Measurements from ENCODE around the gene CYP27C1. TPM values are rescaled to one million over a fixed set of nuclear protein-coding genes. Genes with fewer than 3 reads are reported as not detected.
"Not testable (repeated sequence)": the region's sequence is repeated elsewhere in the genome, so short reads cannot be mapped to it uniquely, and the experiment has no call there.

CYP27C1 gene
- total and polyA plus RNA-seq, 2 donors (not counting 1 experiment from before 2014, with no cell fraction given): 0.07 TPM; not detected in 1

- no peak overlapping the region for H3K9ac ChIP-seq (ENCODE audit: insufficient read depth, low read length)
- no peaks in the 10 kb centered on the region for H4K20me1 ChIP-seq (ENCODE audit: control insufficient read depth, extremely low read depth, insufficient read depth, low read length)
- no peaks in the 10 kb centered on the region for H3K9me3 ChIP-seq (ENCODE audit: control insufficient read depth, insufficient read depth, low read depth, low read length)
- no peaks in the 10 kb centered on the region for H3K36me3 ChIP-seq (ENCODE audit: control insufficient read depth, insufficient read depth, low read length)
- H3K79me2 ChIP-seq (ENCODE audit: control insufficient read depth, insufficient read depth, low read length): no peaks in the 10 kb centered on the region
- no peak overlapping the region for H3K4me2 ChIP-seq (ENCODE audit: extremely low read depth, insufficient read depth, low read length)
- TF ChIP-seq CTCF (conservative IDR thresholded peaks at IDR 0.05 in 1 of 2, IDR thresholded peaks at IDR 0.05 in 1 of 2; ENCODE audit: low read depth in 1 of 2, low read length in 2 of 2) (no peak), EZH2 (IDR thresholded peaks at IDR 0.05; ENCODE audit: low read length, missing control alignments) (no peak)
- no peak overlapping the region for H3K4me3 ChIP-seq (replicated peaks in 1 of 4; ENCODE audit: control extremely low read depth in 1 of 4, insufficient read depth in 1 of 4, low read depth in 3 of 4, low read length in 4 of 4)
- no peaks in the 10 kb centered on the region for H3K27me3 ChIP-seq (ENCODE audit: control insufficient read depth, insufficient read depth, low read length)
- no peaks in the 10 kb centered on the region for H3K4me1 ChIP-seq (ENCODE audit: control insufficient read depth, extremely low read depth, insufficient read depth, low read length)
- no peak for DNase-seq (ENCODE audit: low read depth in 2 of 2)
- H2AFZ ChIP-seq (ENCODE audit: low read length): no peak overlapping the region
- no peak overlapping the region for H3K27ac ChIP-seq (ENCODE audit: insufficient read depth, low read length)
These were observed 19.3 kb upstream of the CYP27C1 start for GRCh38 chr2:127239395-127239794.

- not testable (repeated sequence) for H3K36me3 ChIP-seq (ENCODE audit: control insufficient read depth, insufficient read depth, low read length); H2AFZ ChIP-seq (ENCODE audit: low read length); H3K4me2 ChIP-seq (ENCODE audit: extremely low read depth, insufficient read depth, low read length); H3K27ac ChIP-seq (ENCODE audit: insufficient read depth, low read length); H3K79me2 ChIP-seq (ENCODE audit: control insufficient read depth, insufficient read depth, low read length); DNase-seq (ENCODE audit: low read depth in 2 of 2); H3K4me1 ChIP-seq (ENCODE audit: control insufficient read depth, extremely low read depth, insufficient read depth, low read length); H3K27me3 ChIP-seq (ENCODE audit: control insufficient read depth, insufficient read depth, low read length); H3K9me3 ChIP-seq (ENCODE audit: control insufficient read depth, insufficient read depth, low read depth, low read length); H4K20me1 ChIP-seq (ENCODE audit: control insufficient read depth, extremely low read depth, insufficient read depth, low read length); H3K9ac ChIP-seq (ENCODE audit: insufficient read depth, low read length); H3K4me3 ChIP-seq (replicated peaks in 1 of 4; ENCODE audit: control extremely low read depth in 1 of 4, insufficient read depth in 1 of 4, low read depth in 3 of 4, low read length in 4 of 4)
These were observed 17.7 kb upstream of the CYP27C1 start for GRCh38 chr2:127237768-127238167.

GRCh38 chr2:127235082-127235702 lies 15.1 kb upstream of the CYP27C1 start:
- H3K79me2 ChIP-seq (ENCODE audit: control insufficient read depth, insufficient read depth, low read length): no peaks in the 10 kb centered on the region
- H3K27me3 ChIP-seq (ENCODE audit: control insufficient read depth, insufficient read depth, low read length): peaks cover 6% of the 10 kb centered on the region
- no peak overlapping the region for H2AFZ ChIP-seq (ENCODE audit: low read length)
- TF ChIP-seq EZH2 (IDR thresholded peaks at IDR 0.05; ENCODE audit: low read length, missing control alignments) (no peak), CTCF (conservative IDR thresholded peaks at IDR 0.05 in 1 of 2, IDR thresholded peaks at IDR 0.05 in 1 of 2; ENCODE audit: low read depth in 1 of 2, low read length in 2 of 2) (no peak)
- H3K4me2 ChIP-seq (ENCODE audit: extremely low read depth, insufficient read depth, low read length): no peak overlapping the region
- no peak overlapping the region for H3K27ac ChIP-seq (ENCODE audit: insufficient read depth, low read length)
- H3K4me1 ChIP-seq (ENCODE audit: control insufficient read depth, extremely low read depth, insufficient read depth, low read length): no peaks in the 10 kb centered on the region
- H3K9ac ChIP-seq (ENCODE audit: insufficient read depth, low read length): no peak overlapping the region
- no peaks in the 10 kb centered on the region for H3K36me3 ChIP-seq (ENCODE audit: control insufficient read depth, insufficient read depth, low read length)
- H3K4me3 ChIP-seq (replicated peaks in 1 of 4; ENCODE audit: control extremely low read depth in 1 of 4, insufficient read depth in 1 of 4, low read depth in 3 of 4, low read length in 4 of 4): no peak overlapping the region
- no peak for DNase-seq (ENCODE audit: low read depth in 2 of 2)
- no peaks in the 10 kb centered on the region for H4K20me1 ChIP-seq (ENCODE audit: control insufficient read depth, extremely low read depth, insufficient read depth, low read length)
- no peaks in the 10 kb centered on the region for H3K9me3 ChIP-seq (ENCODE audit: control insufficient read depth, insufficient read depth, low read depth, low read length)
